PC-3 (cell line): Measurements from ENCODE around the gene PHEX.

Source experiments
- CTCF ChIP-seq: fragments of 300-600 bp; sonication (generic); conservative IDR thresholded peaks from 2 replicates; pipeline ENCODE4 v1.5.1; 2017; ENCODE audit warnings: antibody characterized with exemption, low read depth, mild to moderate bottlenecking, low read length
- EZH2 ChIP-seq: fragments of 300-600 bp; sonication (generic); IDR thresholded peaks from one replicate; pipeline ENCODE4 v1.6.1; 2017; ENCODE audit warnings: antibody characterized with exemption, mild to moderate bottlenecking, low read length; ENCODE audit not compliant: unreplicated experiment

GRCh38 chrX:22039541-22039940, 7.4 kb downstream of the PHEX start:
- TF ChIP-seq CTCF (no peak), EZH2 (no peak)
